NCI-H1436 (cell line): ENCODE data around the gene ADPRS.

Source experiments
- DNase-seq: peaks from one replicate; lab custom pipeline; 2025; lab: John Stamatoyannopoulos, UW

The ADPRS gene

GRCh38 chr1:36133484-36133883 lies 44.8 kb downstream of the ADPRS start:
- no peak for DNase-seq

DNA sequence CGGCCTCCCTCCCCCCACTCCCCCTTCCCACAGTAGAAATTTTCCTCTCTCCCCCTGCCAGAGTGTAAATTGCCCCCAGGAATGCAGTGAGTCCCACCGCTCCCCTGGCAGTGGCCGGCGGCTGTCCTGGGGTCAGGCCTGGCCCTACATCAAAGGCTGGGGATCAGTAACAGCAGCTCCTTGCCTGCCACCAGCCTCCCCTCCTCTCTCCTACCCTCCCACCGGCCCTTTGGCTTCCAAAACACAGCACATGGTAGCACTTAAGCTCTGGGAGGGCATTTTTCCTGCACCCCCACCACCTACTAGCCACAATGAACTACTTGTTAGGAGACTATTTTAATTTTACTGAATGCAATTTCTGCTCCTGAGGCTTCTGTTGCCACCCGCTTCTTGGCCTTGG lies 45.3 kb downstream of the ADPRS start:
- DNase-seq, result no peak

DNA sequence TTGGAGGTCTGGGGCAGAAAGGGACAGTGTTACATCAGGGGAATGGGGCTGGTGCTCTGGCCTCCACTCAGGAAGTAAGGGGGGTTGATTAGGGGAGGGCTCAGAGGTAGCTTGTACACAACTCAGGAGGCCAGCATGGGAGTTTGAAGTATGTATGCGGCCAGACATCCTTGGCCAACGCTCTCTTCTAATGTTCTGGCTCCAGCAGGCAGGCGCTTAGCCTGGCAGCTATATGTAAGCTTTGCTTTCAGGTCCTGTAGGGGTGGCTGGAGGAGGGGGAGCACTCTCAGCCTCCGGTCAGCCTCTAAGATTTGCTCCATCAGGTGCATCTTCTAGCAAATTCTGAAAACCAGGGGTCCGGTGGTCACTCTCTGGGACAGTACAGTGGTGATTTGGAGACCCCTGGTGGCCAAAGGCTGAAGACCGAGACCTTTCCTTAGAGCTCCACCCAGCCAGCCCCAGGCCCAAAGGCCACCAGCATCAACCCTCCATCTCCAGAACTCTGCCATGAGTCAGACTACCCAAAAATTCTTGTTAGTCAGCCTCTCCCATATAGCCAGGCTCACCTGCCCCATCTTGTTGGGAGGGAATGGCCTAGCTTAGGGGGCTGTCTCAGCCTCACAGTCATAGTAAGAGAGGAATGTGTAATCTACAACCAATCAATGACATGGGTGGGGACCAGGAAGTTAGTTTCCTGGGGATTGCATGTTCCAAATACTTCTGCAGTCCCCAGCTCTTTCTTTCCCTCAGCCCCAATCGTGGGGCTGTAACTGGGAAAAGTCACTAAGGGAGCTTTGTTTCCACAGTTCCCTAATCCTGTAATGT lies 46.0 kb downstream of the ADPRS start:
- DNase-seq, result peak; percentile 27

DNA sequence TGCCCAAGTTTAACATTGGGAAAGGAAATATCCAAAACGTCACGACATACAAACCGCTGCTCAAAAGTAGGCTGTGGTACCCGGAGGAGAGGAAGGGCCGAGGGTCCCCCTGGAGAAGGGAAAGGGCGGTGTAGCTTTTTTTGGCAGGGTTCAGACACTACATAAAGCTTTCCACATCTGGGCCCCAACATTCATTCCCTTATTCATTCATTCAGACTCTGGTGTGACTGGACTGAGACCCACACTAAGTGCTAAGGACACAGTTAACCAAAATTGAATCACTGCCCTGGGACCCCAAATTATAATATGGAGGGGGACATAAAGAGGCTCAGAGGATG lies 46.6 kb downstream of the ADPRS start:
- no peak for DNase-seq

- DNase-seq, result no peak
These were observed 47.1 kb downstream of the ADPRS start for GRCh38 chr1:36135796-36136195.

DNA sequence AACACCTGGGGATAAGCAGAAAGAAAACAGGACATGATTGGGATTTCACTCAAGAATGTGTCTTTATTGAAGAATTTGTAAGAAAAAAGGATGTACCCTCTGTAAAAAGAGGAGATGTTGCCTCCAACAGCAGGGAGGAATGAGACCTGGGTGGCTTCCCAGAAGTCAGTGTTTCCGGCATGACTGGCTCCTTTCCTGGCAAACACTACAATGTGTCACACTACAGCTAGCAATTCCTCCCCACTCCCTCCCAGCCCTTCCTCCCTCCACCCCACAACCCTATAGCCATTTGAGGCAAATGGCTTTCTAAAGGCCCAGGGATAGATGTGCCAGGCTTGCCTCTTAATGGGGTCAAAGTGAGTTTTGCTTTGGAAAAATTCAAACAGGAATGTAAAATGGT lies 47.8 kb downstream of the ADPRS start:
- DNase-seq, result no peak

DNA sequence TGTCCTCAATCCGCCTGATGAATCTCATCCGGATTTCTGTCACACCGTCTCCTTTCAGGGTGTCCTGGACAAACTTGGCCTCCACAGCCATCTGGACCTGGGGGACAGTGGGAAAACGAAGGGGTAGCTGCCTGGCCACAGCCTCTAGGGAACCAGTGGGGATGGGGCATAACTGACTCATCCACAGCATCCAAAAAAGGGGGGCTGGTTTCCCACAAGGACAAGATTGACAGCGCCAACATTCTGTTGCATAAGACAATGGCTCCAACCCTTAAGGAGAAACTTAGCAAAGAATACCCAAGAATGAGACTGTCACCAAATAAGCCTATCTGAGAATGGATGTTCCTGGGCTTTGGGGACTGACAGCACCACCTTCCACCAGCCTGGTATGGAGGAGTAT lies 48.5 kb downstream of the ADPRS start:
- no peak for DNase-seq

GRCh38 chr1:36137776-36138175 lies 49.1 kb downstream of the ADPRS start:
- no peak for DNase-seq

DNA sequence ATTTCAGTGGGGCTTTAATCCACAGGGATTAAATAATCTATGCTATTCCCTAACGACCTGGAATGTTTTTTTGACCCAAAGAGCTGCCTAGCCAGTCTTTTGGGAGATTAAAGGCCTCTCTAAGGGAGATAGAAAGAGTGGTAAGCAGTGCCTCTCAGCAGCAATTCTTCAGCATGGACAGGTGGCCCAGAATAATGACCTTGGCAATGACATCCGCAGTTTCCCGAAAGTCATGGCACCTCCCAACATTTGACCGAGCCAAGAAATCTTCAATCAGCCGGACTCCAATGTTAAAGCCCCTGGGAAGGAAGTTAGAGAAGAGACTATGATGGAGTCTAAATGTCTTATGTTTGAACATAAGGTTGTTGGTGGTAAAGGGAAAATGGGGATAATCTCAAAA lies 50.8 kb downstream of the ADPRS start:
- no peak for DNase-seq

DNA sequence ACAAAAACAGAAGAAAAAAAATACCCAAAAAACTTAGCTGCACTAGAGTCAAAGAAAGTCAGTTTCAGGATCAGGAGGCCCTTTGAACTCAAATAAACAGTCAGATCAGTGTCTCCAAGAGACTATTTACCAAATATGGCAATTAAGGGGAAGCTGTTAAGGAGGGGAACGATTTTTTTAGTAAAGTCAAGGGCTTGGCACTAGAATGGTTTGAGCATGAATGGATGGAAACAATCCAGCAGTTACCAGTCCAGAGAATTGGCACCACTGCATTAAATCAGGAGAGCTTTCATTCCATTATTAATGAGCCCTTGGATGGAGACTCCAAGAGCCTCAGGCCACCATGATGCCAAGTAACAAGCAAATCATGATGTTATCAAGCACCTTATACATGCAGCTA lies 53.4 kb downstream of the ADPRS start:
- DNase-seq, result no peak

- DNase-seq, result no peak
These were observed 54.7 kb downstream of the ADPRS start for GRCh38 chr1:36143424-36143823.
